Measurements from ENCODE around the gene B4GALT2.
A peak's percentile ranks its signal among the peaks of the same experiment; 100 is the strongest.

The B4GALT2 gene

GRCh38 chr1:43987159-43987902 lies 8.3 kb downstream of the B4GALT2 start:
- no peak for DNase-seq

DNA sequence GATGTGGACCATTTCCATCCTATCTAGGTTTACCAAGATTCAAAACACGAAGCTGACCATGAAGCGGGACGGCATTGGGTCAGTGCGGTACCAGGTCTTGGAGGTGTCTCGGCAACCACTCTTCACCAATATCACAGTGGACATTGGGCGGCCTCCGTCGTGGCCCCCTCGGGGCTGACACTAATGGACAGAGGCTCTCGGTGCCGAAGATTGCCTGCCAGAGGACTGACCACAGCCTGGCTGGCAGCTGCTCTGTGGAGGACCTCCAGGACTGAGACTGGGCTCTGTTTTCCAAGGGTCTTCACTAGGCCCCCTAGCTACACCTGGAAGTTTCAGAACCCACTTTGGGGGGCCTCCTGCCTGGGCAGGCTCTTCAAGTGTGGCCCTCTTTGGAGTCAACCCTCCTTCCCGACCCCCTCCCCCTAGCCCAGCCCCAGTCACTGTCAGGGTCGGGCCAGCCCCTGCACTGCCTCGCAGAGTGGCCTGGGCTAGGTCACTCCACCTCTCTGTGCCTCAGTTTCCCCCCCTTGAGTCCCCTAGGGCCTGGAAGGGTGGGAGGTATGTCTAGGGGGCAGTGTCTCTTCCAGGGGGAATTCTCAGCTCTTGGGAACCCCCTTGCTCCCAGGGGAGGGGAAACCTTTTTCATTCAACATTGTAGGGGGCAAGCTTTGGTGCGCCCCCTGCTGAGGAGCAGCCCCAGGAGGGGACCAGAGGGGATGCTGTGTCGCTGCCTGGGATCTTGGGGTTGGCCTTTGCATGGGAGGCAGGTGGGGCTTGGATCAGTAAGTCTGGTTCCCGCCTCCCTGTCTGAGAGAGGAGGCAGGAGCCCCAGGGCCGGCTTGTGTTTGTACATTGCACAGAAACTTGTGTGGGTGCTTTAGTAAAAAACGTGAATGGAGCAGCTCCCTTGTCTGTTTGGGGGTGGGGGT lies 11.5 kb downstream of the B4GALT2 start:
- DNase-seq, result no peak

DNA sequence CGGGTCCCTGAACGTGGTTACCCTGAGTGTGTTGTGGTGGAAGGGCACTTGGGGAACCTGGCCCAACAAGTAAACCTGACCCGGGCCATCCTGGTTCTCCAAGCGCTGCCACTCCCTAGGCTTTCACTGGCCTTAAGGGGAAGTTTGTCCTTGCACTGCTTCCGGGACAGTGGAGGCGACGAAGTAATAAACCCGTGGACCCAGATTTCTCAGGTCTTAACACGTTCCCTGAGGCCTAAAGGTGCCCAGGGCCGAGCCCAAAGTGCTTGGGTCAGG lies 12.1 kb downstream of the B4GALT2 start:
- no peak for DNase-seq

GRCh38 chr1:43991476-43992231 lies 12.6 kb downstream of the B4GALT2 start, which contains the start of gene CCDC24:
CCDC24 (plus strand) TSS chr1:43991599; CDS start chr1:43991879, 280 bp downstream.
- peak; percentile 56 to 57 for DNase-seq

DNA sequence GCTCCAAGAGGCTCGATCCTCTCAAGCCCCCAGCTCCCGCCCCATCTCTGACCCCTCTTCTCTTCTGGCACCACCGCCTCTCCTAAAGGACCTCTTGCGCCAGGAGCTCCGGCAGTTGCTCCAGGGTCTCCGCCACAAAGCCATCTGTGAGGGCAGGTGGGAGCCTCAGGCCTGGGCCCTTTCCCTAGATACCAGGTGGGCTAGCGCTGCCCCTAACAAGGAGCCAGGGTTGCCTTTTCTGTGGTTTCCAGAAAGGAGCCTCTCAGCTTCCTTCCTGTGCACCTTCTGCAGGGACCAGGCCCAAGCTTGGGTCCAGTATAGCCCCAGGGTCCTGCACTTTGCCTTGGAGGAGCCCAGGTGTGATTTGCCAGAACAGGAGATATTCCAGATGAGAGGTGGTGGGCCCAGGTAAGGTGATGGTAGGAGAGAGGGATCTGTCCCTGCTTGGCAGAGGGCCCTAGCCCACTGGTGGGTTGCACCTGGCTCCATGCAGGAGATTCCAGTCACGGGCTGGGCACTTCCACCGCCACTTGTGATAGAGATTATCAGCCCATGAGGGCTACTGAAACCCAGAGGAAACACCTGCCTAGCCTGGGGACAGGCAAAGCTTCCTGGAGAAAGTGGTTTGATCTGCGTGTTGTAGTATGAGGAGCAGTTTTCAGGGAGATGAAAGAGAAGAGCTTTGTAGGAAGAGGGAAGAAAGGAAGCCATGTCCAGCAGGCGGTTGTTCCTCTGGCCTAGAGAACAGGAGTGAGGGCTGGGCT lies 13.4 kb downstream of the B4GALT2 start:
- DNase-seq, result no peak

DNA sequence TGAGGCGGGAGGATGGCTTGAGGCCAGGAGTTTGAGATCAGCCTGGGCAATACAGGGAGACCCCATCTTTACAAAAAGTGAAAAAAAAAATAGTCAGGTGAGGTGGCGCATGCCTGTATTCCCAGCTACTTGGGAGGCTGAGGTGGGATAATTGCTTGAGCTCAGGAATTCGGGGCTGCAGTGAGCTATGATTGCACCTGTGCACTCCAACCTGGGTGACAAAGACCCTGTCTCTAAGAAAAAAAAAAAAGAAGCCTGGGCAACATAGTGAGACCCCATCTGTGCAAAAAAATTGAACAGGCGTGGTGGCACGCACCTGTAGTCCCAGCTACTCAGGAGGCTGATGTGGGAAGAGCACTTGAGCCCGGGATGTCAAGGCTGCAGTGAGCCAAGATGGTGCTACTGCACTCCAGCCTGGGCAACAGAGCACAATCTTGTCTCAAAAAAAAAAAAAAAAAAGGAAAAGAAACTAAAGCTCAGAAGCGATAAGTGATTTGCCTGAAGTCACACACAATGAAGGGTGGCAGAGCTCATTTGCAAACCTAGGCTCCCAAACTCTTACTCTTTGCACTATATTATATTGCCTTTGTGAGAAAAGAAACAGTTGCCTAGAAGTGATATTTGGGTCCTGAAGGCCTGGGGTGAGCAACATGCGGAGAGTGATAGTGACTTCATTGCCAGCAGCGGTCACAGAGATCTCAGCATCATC lies 14.3 kb downstream of the B4GALT2 start:
- DNase-seq, result no peak

DNA sequence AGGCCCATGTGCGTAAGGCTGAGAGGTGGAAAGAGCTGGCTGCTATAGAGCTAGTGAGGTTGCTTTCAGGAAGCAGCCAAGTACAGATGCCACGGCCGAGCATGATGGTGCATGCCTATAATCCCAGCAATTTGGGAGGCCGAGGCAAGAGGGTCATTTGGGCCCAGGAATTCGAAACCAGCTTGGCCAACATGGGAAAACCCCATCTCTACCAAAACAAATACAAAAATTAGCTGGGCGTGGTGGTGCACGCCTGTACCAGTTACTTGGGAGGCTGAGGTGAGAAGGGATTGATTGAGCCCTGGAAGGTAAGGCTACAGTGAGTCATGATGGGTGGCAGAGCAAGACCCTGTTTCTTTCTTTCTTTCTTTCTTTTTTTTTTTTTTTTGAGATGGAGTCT lies 15.1 kb downstream of the B4GALT2 start:
- DNase-seq, result no peak

DNA sequence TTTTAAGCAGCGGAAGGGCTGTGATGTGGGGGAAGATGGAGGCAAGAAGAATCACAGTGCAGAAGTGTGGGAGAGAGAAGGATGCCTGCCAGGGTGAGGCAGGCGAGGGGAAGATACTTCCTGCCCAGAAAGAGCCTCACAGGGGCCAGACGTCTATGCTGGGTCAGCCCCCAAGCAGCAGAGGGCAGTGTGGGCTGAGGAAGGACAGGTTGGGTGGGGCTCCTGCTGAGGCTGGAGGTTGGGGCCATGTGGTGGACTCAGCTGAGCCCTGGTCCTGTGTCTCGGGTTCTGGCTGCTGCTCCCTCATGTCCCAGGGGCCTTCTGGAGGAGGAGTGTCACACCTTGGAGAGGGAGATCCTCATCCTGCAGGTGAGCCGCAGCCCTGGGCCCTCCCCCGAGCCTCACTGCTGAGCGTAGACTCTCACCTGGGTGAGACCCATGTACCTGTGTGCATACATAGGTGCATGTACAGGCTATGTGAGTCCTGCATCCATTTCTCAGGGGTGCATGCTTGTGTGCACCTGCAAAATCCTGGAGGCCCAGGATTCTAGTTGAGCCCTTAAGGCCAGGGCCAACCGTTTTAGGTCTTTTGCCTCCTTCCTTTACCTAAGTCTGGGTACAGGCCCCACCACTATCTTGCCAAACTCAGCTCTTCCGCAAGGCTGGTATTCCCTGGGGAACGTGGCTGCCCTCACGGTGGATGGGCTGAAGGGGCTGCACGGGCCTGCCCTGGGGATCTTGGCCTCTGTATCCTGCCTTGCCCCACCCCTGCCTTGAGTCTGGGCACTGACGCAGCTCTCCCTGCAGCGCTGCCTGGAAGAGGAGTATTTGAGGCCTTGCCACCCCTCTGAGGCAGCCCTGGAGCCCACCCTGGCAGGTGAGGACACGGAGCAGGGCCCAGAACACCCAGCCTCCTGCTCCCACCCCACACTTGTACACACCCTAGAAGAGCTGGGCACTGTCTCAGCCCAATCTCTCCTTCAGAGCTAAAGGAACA lies 16.1 kb downstream of the B4GALT2 start:
- no peak for DNase-seq

GRCh38 chr1:43995984-43996732 lies 17.1 kb downstream of the B4GALT2 start:
- DNase-seq, result no peak

- DNase-seq, result no peak
These were observed 17.7 kb downstream of the B4GALT2 start for GRCh38 chr1:43996733-43997115.

- DNase-seq, result no peak
These were observed 18.4 kb downstream of the B4GALT2 start for GRCh38 chr1:43997295-43997999.

DNA sequence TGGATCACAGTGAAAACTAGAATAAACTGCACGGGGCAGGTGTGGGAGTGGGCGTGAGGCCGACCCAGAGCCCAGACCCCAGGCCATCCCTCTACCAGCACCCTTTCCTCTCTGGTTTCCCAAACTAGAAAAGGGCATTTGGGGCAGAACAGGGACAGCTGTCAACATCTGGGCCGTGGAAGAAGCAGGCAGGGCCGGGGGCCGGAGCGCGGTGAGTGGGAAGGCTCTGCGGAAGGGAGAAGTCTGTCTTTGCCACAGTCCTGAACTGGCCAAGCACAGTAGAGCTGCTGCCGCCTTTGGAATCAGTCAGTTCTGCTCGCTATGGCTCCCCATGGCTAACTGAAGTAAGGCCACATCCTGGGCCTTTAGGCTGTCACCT lies 19.0 kb downstream of the B4GALT2 start:
- no peak for DNase-seq

DNA sequence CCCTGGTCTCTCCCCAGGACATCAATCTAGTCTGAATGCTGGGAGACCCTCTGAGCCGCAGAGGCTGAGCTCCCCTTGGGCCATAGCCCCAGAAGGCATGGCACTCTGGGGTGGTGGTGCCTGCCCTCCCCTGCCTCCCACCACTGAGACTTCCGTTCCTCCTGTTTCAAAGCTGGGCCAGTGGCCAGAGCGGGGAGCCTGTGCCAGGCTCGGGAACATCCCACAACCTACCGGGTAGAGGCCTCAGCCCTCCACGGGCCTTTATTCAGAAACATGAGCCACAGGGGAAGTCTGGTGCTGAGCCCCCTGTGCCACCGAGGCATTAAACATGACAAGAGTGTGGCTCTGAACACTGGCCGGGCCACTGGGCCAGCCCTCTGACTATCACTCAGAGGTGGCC lies 20.4 kb downstream of the B4GALT2 start:
- DNase-seq, result no peak

GRCh38 chr1:44000122-44000665 lies 21.2 kb downstream of the B4GALT2 start:
- no peak for DNase-seq

GRCh38 chr1:44002165-44002564 lies 23.2 kb downstream of the B4GALT2 start:
- DNase-seq, result no peak

- no peak for DNase-seq
These were observed 23.7 kb downstream of the B4GALT2 start for GRCh38 chr1:44002606-44003157.

GRCh38 chr1:44008259-44008658 lies 29.2 kb downstream of the B4GALT2 start:
- no peak for DNase-seq

DNA sequence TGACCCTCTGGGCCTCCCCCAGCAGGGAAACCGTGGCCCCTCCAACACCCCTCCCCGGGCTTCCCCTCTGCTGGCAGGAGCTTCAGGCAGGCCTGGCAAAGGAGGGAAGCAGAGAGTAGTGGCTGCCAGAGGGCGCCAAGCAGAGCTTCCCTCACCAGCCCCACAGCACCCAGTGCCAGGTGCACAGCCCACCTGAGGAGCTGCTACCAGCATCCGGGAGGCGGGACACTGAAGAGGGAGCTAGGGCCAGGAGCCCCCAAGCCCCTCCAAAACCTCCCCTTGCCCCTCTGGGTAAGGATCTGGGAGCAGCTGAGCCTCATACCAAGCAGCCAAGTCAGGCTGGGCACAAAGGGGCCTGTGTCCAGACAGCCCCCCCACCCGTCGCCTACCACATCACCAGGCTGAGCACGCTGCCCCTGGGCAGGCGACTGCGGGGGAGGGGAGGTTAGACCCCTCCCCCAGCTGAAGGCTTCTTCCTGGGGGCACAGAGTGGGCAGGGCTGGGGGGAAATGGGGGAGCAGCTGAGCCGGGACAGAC lies 32.0 kb downstream of the B4GALT2 start:
- DNase-seq, result no peak
